ENCODE measurements around the gene FCHO1.

FCHO1 gene

GRCh38 chr19:17755977-17756670 lies 4.8 kb downstream of the FCHO1 start:
- TF ChIP-seq CTCF (conservative IDR thresholded peaks at IDR 0.05) = no peak
- H3K27ac ChIP-seq = no peak overlapping the region

- no peak overlapping the region for H3K27ac ChIP-seq
- no peak for TF ChIP-seq CTCF (conservative IDR thresholded peaks at IDR 0.05)
Observed at GRCh38 chr19:17757125-17757524, 5.8 kb downstream of the FCHO1 start.

DNA sequence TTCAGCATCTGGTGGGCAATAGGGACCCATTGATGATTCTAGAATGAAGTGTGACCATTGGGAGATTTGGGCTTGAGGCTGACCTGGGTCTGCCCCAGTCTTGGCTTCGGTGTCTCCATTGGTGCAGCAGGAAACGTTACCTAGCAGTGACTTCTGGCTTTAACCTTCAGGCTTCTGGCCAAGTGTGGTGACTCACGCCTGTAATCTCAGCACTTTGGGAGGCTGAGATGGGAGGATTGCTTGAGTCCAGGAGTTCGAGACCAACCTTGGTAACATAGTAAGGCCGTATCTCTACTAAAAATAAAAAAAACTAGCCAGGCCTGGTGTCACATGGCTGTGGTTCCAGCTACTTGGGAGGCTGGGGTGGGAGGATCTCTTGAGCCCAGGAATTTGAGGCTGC lies 7.2 kb downstream of the FCHO1 start:
- H3K27ac ChIP-seq = no peak overlapping the region
- no peak for TF ChIP-seq CTCF (conservative IDR thresholded peaks at IDR 0.05)

GRCh38 chr19:17761148-17761547 lies 9.9 kb downstream of the FCHO1 start:
- TF ChIP-seq CTCF (conservative IDR thresholded peaks at IDR 0.05) = no peak

GRCh38 chr19:17762505-17763229 lies 11.4 kb downstream of the FCHO1 start:
- TF ChIP-seq CTCF (conservative IDR thresholded peaks at IDR 0.05) = no peak
- no peak overlapping the region for H3K27ac ChIP-seq

More at GRCh38 chr19:17761148-17761547, 9.9 kb downstream of the FCHO1 start:
- H3K27ac ChIP-seq = no peak overlapping the region

GRCh38 chr19:17764348-17764747 lies 13.1 kb downstream of the FCHO1 start:
- no peak for TF ChIP-seq CTCF (conservative IDR thresholded peaks at IDR 0.05)

GRCh38 chr19:17765069-17765618 lies 13.9 kb downstream of the FCHO1 start:
- no peak overlapping the region for H3K27ac ChIP-seq
- no peak for TF ChIP-seq CTCF (conservative IDR thresholded peaks at IDR 0.05)

More at GRCh38 chr19:17764348-17764747, 13.1 kb downstream of the FCHO1 start:
- H3K27ac ChIP-seq = no peak overlapping the region

Data from VCaP (cell line).